VCaP (cell line): ENCODE data around the gene TMEM117.
"Not testable (repeated sequence)": the region's sequence is repeated elsewhere in the genome, so short reads cannot be mapped to it uniquely, and the experiment has no call there.

Source experiments
- H3K27ac ChIP-seq: fragments of 450-650 bp; 2 replicates; pipeline ENCODE4 v1.5.1; 2017
- CTCF ChIP-seq: fragments of 450-650 bp; conservative IDR thresholded peaks from 2 replicates; pipeline ENCODE4 v1.5.1; 2017; ENCODE audit warnings: mild to moderate bottlenecking, moderate library complexity

Gene TMEM117

DNA sequence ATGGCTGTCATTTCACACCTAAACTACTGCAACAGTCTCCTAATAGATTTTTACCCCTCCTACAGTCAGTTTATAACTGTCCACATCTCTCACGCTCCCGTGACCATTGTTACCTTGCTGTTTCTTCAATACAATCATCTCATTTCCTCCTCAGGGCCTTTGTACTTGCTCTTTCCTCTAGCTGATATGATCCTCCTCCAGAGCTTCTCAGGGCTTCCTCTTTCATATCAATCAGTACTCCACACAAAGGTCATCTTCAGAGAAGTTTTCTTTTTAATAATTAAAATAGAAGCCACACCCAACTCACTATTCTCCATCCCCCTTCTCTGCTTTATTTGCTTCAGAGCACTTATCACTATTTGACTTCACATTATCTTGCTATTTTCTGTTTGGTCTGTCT, 532.0 kb downstream of the TMEM117 start:
- no peak overlapping the region for H3K27ac ChIP-seq
- TF ChIP-seq CTCF = no peak

GRCh38 chr12:44369998-44370397, 534.1 kb downstream of the TMEM117 start:
- no peak overlapping the region for H3K27ac ChIP-seq
- TF ChIP-seq CTCF = no peak

GRCh38 chr12:44370982-44371381, 535.1 kb downstream of the TMEM117 start:
- no peak for TF ChIP-seq CTCF
- no peak overlapping the region for H3K27ac ChIP-seq

DNA sequence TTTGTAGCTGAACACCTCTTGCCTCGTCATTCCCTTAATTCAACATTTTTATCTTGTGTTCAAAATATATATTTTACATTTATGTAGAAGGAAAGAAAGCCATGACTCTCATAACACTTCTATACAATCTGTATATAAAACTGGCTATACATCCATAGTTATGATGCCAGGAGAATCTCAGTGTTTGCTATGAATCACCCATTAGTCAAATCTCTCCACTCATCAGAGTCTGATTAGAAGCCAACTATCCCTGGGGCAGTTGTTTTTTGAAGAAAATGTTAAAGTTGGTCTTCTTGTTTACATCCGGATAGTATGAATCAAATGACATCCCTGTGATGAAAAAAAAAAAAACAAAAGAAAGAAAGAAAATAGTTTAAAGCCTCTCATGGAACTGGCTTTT, 536.4 kb downstream of the TMEM117 start:
- H3K27ac ChIP-seq = no peak overlapping the region
- no peak for TF ChIP-seq CTCF

DNA sequence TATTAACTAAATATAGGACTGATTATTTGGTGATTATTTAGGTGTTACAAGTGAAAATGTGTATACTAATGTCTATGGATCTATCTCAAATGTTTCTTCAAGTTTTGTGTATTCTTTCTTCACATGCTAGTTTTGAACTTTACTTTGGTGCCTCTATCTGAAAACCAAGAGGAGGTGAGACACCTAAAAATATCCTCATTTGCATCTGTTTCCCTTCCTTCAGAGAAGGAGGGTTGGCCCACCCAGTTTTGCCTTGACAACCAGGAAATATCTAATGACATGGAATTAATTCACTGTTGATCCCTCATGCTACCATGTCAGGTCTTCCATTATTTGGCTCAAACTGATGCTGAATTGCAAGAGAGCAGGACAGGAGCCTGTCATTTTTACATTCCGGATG, 539.8 kb downstream of the TMEM117 start:
- TF ChIP-seq CTCF = no peak
- no peak overlapping the region for H3K27ac ChIP-seq

DNA sequence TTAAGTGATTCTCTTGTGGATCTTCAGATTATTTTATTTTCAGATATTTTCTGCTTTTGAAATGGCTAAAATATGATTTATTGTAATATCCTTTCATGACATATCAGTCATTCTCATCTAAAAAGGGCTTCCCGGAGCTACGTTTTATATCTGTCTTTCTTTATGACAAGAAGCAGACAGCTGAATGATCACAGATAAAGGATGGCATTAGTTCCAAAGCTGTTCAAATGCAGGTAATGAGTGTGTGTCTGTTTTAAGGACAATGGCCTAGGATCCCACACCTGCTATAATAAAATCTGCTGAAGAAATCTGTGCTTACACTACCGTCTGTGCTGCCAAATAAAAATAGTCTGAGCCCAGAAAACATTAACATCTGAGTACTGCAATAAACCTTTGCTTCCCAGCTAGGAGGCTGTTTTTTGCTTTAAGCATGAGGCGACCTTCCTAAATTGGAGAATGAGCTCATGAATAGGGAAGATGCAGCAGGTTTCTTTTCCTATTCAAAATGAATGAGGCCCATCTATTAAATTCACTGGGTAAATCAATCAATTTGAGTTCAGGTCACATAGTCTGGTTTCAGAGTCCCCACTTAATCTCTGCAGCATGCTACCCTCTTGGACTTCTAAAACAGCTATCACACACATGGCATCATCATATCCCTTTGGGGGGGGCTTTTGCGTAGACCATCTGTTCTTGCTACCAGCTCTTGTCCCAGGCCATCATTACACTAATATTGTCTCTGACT, 541.7 kb downstream of the TMEM117 start:
- TF ChIP-seq CTCF = no peak
- no peak overlapping the region for H3K27ac ChIP-seq

- not testable (repeated sequence) for H3K27ac ChIP-seq
Observed at GRCh38 chr12:44379113-44379512, 543.2 kb downstream of the TMEM117 start.

GRCh38 chr12:44379831-44380230, 544.0 kb downstream of the TMEM117 start:
- TF ChIP-seq CTCF = no peak
- no peak overlapping the region for H3K27ac ChIP-seq
